Measurements from ENCODE around the gene NR1I2.

Gene NR1I2

GRCh38 chr3:119817071-119817470 is 35.2 kb downstream of the NR1I2 start:
- FAIRE-seq (no peak), DNase-seq (ENCODE audit: extremely low spot score, insufficient read length, low read depth) (no peak)

GRCh38 chr3:119817583-119818363 is 35.9 kb downstream of the NR1I2 start:
- no peak for DNase-seq (ENCODE audit: extremely low spot score, insufficient read length, low read depth)
- FAIRE-seq = no peak

- no peak for FAIRE-seq
Observed at GRCh38 chr3:119818937-119819336, 37.0 kb downstream of the NR1I2 start.

DNA sequence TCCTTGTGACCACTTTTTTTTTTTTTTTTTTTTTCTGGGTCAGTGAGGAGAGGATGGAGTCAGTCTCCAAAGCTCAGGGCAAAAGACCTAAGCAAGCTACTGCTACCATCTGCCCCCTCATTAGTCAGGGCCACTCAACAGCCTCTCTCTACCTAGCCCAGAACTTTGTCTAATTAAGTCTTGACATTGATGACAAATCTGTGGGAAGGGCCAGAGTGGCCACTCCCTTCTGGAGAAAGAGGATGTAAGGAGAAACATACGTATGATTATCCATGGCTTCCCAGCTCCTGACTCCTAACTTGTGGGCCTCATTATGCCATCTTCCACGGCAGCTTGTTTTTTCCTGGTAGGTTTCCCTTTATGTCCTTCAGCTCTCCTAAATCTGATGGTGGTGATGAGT is 37.9 kb downstream of the NR1I2 start:
- DNase-seq (ENCODE audit: extremely low spot score, insufficient read length, low read depth) (no peak), FAIRE-seq (no peak)

More at GRCh38 chr3:119818937-119819336, 37.0 kb downstream of the NR1I2 start:
- no peak for DNase-seq (ENCODE audit: extremely low spot score, insufficient read length, low read depth)

GRCh38 chr3:119825820-119826219 is 43.9 kb downstream of the NR1I2 start:
- FAIRE-seq = no peak
- no peak for DNase-seq (ENCODE audit: extremely low spot score, insufficient read length, low read depth)

DNA sequence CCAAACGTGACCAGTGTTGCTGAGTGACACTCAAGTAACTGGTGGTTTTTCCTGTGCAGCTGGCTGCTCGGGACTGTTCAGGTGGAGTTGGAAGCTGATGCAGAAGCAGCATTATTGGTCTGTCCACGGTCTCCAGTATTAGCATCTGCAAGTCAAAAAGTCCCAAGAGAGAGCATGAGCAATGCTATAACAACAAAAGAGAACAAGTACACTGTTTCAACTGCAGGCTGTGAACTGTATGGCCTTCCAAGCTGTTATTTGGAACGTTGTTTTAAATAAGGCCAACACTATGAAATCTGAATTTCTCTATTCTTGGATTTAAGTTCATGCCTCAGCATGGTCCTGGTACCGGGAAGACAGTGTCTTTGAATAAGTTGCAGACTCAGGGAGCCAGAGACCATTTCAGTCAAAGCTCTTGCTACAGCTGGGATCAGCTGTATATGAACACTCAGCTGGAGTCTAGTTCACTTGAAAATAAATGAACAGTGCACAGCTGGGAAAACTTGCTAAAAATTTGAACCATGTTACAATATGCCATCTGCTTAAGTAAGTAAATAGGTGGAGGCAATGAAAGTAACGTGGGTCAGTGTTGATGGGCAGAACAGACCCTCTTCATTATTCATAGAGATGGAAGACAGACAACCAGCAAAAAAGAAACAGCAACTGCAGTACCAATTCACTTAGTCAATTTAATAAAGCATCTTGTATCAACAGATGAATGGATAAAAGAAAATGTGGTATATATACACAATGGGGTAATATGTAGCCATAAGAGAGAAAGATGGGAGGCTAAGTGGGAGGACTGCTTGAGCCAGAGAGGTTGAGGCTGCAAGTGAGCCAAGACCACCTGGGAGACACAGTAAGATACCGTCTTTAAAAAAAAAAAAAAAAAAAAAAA is 45.1 kb downstream of the NR1I2 start:
- DNase-seq (ENCODE audit: extremely low spot score, insufficient read length, low read depth) (no peak), FAIRE-seq (peak; percentile 5)

DNA sequence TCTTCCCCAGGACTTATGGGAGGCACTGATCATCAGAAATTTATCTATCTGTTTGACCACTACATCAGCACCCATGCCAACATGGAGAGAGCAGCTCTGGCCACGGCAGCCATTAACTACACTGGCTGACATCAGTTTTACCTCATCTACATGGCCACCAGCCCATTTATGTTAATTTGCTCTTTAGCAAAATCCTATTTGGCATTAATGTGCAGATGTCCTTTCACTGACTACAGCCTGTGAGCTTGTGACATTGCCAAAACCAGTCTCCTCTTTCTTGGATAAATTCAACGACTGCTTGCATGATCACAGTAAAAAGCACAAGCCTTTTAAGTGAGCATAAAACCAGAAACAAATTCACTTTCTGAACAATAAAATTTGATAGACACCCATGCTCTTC is 47.5 kb downstream of the NR1I2 start:
- FAIRE-seq (no peak), DNase-seq (ENCODE audit: extremely low spot score, insufficient read length, low read depth) (no peak)

GRCh38 chr3:119831022-119831421 is 49.1 kb downstream of the NR1I2 start:
- DNase-seq (ENCODE audit: extremely low spot score, insufficient read length, low read depth) (no peak), FAIRE-seq (peak; percentile 56)

GRCh38 chr3:119831941-119832371 is 50.1 kb downstream of the NR1I2 start:
- FAIRE-seq (no peak), DNase-seq (ENCODE audit: extremely low spot score, insufficient read length, low read depth) (no peak)

DNA sequence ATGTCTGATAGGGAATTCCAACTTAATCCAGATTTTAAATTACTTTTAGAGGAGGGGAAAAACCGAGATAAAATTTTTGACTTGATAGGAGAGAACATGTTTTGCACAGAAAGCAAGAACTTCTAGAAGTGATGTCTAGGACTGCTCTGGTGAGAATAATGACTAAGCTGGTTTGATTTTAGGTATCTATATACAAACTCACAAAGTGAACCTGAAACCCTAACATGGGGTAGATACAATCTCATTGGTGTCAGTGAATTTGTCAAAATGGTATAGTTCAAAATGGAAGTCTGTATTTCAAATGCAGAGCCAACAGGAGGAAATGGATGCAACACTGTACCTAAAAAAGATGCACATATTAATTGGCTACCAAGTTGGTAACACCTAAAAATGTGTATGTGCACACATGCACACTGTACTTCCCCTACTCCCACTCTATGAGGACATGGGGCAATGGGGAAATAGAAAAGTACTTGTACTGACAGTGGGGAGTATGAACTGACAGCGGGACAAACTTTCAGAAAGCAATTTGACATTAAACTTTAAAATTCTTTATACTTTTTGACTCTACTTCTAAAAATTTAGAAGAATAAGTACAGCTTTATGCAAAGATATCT is 53.0 kb downstream of the NR1I2 start:
- peak; percentile 5 for FAIRE-seq
- DNase-seq (ENCODE audit: extremely low spot score, insufficient read length, low read depth) = no peak

DNA sequence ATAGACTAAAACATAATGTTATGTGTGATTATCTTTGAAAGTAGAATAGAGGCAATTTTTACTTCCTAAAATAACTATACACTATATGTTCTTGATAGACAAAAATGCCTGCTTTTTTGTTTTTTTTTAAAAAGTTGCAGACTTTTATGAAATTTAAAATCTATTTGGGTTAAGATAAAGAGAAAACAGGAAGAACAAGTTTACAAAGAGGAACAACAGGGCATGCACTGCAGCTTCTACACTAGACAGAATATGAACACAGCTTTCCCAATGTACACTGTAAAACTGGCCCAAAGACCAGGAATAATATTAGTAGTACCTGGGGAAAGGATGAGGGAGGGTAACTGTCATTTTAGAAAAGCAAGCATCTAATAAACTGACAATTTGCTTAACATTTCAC is 53.7 kb downstream of the NR1I2 start:
- FAIRE-seq (no peak), DNase-seq (ENCODE audit: extremely low spot score, insufficient read length, low read depth) (no peak)

DNA sequence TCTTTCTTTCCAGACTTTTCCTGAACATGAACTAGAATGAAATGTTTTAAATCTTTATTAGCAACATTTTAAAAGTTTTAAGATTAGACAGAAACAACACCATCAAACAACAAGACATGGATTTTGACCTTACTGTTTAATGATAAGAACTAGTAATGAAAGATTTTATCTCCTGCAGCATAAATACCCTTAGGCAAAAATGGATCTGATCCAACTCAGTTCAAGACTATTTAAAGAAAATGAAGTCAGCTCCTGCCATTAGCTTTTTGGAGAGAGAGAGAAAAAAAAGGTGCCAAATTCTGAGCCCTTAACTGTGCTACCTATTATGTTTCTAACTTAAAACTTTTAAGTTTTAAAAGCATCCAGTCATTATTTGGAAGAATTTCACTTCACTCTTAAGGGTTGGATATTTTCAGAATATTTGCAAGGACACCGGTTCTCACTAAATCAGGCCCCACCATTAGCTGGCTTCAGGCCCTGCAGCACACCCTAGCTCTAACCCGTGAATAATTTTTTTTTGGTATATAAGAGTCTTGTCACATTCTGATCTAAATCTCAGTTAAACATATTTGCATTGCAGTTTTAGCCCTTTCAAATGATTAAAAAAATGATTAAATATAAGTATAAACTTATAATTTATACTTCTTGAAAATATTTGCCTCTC is 60.0 kb downstream of the NR1I2 start:
- no peak for FAIRE-seq
- no peak for DNase-seq (ENCODE audit: extremely low spot score, insufficient read length, low read depth)

- FAIRE-seq (no peak), DNase-seq (ENCODE audit: extremely low spot score, insufficient read length, low read depth) (no peak)
Observed at GRCh38 chr3:119849126-119849525, 67.2 kb downstream of the NR1I2 start.

GRCh38 chr3:119856695-119857094 is 74.8 kb downstream of the NR1I2 start:
- FAIRE-seq (no peak), DNase-seq (ENCODE audit: extremely low spot score, insufficient read length, low read depth) (no peak)

- FAIRE-seq (no peak), DNase-seq (ENCODE audit: extremely low spot score, insufficient read length, low read depth) (no peak)
Observed at GRCh38 chr3:119858957-119859356, 77.1 kb downstream of the NR1I2 start.

DNA sequence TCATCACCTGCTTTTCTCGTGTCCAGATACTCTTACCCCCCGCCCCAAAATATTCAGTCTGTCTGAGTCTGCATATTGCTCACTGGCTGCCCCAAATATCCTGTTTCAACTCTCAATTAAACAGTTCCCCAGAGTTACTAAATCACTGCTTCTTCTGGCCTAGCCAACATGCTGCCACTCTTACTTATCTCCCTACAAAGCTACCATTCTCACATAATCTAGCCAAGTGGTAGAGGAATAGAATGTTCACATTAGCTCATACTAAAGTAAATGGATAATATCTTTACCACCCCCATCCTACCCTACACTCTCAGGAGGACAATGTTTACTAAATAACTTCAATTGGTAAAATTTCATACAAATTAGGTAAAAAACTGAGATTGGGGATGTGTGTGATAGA is 77.8 kb downstream of the NR1I2 start:
- FAIRE-seq (no peak), DNase-seq (ENCODE audit: extremely low spot score, insufficient read length, low read depth) (no peak)

GRCh38 chr3:119861681-119862080 is 79.8 kb downstream of the NR1I2 start:
- FAIRE-seq (no peak), DNase-seq (ENCODE audit: extremely low spot score, insufficient read length, low read depth) (no peak)

DNA sequence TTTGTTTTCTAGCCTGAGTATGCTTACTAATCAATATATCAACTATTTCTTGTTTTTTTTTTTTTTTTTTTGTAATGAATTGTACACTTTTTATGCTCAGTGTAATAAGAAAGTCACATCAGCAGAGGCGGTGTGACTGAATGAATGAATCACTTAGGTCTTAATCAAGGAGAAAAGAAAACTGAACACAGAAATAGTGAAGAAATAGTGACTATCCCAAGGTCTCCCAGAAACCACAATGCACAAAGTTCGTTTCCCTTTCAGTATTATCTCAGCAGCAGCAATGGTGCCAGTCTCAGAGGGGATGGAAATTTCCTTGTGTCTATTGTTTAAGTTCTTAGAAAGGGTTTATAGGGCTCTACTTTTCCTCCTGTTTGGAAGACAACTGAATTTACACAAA is 80.7 kb downstream of the NR1I2 start:
- no peak for FAIRE-seq

GRCh38 chr3:119864476-119864875 is 82.6 kb downstream of the NR1I2 start:
- DNase-seq (ENCODE audit: extremely low spot score, insufficient read length, low read depth) (no peak), FAIRE-seq (no peak)

More for the DNA sequence above, 80.7 kb downstream of the NR1I2 start:
- DNase-seq (ENCODE audit: extremely low spot score, insufficient read length, low read depth) = no peak
